NCI-H1092 treated with DMSO at 0.1 percent for 48 hours (cell line): ENCODE measurements around the gene TCFL5.

Source experiments
- DNase-seq: peaks from one replicate; lab custom pipeline; 2025; lab: John Stamatoyannopoulos, UW

TCFL5 gene

GRCh38 chr20:62795023-62795761 is 66.4 kb downstream of the TCFL5 start:
- DNase-seq = peak; percentile 59

- DNase-seq = peak; percentile 93
These were observed 67.5 kb downstream of the TCFL5 start for GRCh38 chr20:62794007-62794724.

GRCh38 chr20:62793757-62794006 is 67.9 kb downstream of the TCFL5 start:
- DNase-seq = no peak

GRCh38 chr20:62792940-62793756 is 68.5 kb downstream of the TCFL5 start:
- DNase-seq = no peak

GRCh38 chr20:62792182-62792939 is 69.3 kb downstream of the TCFL5 start:
- no peak for DNase-seq

GRCh38 chr20:62791301-62792181 is 70.1 kb downstream of the TCFL5 start:
- peak; percentile 90 for DNase-seq
